Left forelimb (tissue), 1 donor: Measurements from ENCODE around the gene GTF2H2.
"Not testable (repeated sequence)": the region's sequence is repeated elsewhere in the genome, so short reads cannot be mapped to it uniquely, and the experiment has no call there.

Experiments
- DNase-seq: peaks from one replicate; pipeline ENCODE4 v3.0.0-alpha.2; 2018; ENCODE audit warnings: low spot score

The GTF2H2 gene

DNA sequence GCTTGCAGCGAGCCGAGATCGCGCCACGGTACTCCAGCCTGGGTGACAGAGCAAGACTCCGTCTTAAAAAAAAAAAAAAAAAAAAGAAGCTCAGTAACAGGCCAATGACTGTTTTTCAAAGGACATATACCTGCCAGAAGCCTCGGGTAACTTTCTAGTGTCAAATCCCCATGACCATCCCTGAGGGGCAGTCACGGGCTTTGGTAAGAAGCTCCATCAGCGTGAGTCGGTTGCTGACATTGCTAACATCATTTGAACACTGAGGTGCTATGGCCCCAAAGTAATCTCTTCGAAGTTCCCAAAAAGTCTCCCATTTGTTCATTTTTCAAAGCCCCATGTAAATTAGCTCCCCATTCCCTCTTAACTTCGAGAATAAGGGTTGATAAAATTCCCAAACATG is 53.9 kb downstream of the GTF2H2 start:
- no peak for DNase-seq

GRCh38 chr5:71011194-71011792 is 56.2 kb downstream of the GTF2H2 start:
- DNase-seq, result no peak

DNA sequence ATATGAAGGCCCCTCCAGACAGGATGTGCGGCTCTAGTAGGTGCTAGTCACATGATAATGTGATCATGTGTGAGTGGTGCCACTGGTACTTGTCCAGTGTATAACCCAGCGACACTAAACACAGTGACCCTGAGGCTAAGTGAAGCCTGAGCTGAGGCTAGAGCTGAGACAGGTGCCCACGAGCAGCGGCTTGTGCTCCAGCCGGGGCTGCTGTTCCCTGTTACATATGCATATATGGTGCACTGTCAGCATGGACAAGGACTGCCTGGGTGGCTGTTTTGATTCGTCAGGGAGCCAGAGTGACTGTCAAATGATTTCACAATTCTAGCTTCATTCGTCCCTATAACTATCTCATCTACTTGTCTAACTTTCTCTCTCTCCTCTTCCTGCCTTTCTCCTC is 60.5 kb downstream of the GTF2H2 start:
- DNase-seq, result not testable (repeated sequence)
